NCI-H1694 (cell line): ENCODE data around the gene PRAC2.

Experiments used
- DNase-seq: peaks from one replicate; lab custom pipeline; 2025; lab: John Stamatoyannopoulos, UW

The PRAC2 gene

DNA sequence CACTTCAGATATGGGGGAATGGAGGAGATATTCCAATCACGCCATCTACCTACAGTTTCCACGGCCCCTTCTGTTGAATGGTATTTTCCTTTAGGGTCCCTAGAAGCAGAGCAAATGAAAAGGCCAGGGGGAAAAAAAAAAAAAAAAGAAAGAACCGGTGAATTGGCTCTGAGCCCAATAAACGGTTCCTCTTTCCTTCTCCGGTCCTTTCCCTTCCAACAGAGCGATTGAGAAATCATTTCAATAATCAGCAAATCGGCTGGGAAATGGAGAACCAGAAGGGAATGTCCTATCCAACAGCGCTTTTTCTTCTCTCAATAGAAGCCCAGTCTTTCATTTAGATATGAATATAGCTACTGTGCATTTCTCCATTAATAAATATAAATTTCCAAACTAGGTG, 32.4 kb downstream of the PRAC2 start:
- no peak for DNase-seq

DNA sequence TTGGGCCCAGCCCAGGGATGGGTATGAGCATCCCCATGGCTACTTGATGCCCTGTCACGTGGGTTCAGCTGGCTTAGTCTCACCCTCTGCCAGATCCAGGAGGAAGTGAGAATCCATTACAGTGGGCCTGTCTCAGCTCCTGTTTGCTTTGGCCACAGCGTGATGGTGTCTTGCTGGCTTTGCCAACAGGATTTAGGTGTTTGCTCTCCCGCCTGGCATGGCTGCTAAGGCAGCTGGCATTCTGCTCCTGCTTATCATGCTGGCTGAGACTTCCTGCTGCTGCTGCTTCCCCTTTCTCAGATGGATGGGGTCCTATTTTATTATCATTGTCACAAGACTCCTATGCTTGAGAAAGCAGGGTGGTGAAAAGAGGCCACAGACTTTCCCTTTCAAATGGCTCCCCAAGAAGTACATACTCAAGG, 33.9 kb downstream of the PRAC2 start:
- no peak for DNase-seq

DNA sequence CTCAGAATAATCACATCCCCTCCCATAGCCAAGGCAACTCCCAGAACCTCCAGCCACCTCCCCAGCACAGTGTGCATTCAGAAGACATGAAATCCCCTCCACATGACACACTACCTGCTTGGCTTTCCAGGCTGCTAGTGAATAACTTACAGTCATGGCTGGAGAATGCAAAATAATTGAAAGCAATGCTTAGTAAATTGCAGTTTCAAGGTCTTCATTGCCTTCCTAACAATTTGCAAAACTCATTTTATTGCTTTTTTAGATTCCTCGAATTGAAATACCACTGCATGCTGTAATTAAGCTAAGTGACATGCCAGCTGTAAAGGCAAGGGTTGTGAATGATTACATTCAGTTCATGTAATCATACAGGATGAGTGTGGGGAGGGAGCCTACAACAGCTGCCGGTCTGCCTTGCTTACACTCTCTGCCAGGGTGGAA, 34.6 kb downstream of the PRAC2 start:
- peak; percentile 6 for DNase-seq

DNA sequence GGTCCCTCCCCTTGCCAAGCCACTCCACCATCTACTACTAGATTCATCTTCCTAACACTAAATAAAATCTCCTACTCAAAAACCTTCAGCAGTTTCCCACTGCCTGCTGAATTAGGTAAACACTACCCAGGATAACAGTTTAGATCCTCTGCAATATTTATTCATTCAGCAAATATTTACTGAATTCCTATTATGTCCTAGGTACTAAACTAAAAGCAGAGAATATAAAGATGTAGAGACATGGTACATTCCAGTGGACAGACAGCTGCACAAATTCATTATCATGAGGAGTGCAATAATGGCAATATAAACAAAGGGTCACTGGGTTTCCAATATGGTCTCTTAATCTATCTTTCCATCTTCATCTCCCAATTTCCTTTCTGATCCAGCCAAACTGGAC, 36.3 kb downstream of the PRAC2 start:
- no peak for DNase-seq

DNA sequence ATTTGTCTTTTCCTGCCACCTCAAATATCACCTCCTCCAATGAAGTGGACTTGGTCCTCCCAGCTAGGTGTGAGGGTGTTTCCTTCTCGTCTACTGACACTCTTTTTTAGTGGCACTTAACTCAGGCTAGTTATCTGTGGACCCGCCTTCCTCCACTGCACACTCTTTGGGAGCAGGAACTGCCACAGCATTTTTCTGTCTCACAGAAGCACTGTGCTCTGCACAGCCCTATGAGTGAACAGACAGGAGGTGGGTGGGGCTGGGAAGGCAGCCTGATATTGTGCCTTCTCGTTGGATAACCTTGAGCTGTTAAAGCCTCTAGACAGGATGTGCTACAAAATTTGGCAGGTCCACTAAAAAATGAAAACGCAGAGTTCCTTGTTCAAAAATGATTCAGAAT, 37.4 kb downstream of the PRAC2 start:
- DNase-seq: no peak

DNA sequence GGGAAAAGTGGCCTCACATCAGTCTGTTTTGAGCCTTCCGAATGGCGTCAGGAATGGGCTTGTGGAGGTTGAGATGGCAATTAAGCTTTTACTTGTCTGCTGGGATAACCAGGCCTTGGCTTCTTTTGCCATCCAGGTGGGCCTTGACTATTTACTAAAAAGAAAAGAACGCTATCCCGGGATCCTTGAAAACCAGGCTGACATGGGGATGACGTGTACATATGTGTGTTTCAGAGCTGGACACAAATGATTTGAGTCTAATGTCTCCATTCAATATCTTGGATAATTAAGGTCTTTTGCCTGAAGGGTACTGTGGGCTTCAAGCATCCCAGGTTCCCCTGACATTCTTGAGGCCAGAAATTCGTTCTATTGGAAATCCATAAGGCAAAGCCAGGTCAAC, 38.1 kb downstream of the PRAC2 start:
- no peak for DNase-seq

DNA sequence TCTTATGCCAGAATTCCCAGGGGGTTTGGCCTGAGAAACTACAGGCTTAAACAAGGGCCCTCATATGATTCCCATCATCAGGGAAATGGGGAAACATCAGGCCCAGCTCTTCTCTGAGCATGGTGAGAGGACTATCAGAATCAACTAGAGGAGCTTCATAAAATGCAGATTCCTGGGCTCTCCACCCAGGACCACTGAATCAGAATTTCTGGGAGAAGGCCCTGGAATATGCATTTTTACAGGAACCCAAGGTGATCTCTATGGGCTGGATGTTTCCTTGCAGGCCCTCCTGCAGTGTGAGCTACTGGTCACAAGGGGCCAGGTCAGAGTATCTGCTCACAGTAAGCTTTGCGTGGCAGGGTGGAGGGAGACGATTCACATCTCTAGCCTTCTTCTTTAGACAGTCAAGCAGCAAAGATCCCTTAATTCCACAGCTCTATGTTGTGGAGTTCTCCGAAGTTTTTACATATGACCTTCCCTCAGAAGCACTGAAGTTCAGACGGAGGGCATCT, 44.3 kb downstream of the PRAC2 start:
- DNase-seq: no peak

DNA sequence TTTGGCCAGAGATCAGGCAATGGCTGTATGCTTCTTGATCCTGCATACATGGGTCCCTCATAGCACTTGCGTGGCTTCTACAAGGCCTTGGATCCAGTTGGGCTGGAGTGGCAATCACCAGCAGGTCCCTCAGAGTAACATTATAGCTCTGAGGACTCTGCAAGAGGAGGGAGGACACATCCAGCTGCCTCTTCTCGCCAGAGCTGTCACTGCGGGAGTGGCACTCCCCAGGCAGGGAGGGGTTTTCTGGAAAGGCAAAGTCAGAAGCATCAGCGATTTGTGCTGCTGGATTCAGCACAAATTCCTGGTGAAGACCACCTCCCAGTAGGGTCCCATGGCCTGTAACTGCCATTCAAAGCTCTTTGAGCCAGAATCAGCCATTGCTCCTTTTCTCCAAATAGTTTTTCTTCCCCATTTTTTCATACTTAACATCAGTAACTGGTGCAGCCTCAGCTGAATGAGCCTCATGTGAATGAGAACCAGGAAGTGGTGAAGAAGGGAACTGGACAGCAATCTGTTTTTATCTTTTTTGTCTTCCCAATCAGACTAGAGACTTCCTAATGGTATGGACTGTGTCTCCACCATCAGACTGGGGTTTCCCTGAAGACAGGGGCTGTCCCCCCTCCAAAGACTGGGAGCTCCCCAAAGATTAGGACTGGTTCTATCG, 46.2 kb downstream of the PRAC2 start:
- no peak for DNase-seq

DNA sequence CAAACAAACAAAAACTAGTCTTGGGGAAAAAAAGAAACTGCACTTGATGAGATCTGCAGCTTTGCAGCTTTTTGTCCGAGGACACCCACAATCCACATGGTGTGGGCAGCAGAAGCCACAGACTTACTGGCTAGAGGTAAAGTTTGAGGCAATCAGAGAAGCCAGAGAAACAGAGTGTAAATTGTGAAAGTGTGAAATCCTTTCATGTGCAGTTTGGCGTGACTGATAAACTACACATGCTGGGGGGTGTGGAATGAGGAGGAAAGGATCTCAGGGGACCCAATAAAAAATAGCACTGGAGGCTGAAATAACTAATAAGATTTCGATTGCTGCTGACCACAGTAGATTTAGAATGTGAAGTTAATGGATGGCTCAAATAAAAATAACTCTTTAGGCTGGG, 48.0 kb downstream of the PRAC2 start:
- DNase-seq: no peak

DNA sequence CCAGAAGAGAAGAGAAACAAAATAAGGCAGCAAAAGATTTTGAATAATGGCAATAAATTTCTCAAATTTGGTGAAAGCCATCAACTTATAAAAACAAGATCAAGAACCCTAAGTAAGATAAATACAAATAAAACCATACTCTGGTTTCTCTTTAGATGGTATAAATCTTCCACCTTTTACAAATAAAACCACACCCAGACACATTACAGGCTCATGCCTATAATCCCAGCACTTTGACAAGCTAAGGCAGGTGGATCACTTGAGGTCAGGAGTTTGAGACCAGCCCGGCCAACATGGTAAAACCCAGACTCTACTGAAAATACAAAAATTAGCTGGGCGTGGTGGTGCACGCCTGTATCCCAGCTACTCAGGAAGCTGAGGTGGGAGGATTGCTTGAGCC, 50.3 kb downstream of the PRAC2 start:
- DNase-seq: no peak
